WTC11 (cell line): ENCODE results near the gene MAP4K1. TPM values are rescaled to one million over a fixed set of nuclear protein-coding genes. Genes with fewer than 3 reads are reported as not detected.

Source experiments
- ATAC-seq: fragments of 200-7000 bp; cut with Tn5 transposase; 2 replicates; pipeline ENCODE4 v1.10.0; 2021; ENCODE audit warnings: mild to moderate bottlenecking, moderate library complexity
- CTCF ChIA-PET: fragments of 300-600 bp; sonication (Branson Sonifier 250); formaldehyde crosslinking; loops from one replicate; lab custom pipeline; 2021; ENCODE audit warnings: antibody characterized with exemption; lab: Charles Lee
- POLR2A ChIA-PET: fragments of 350-600 bp; sonication (Branson Sonifier 250); formaldehyde crosslinking; loops from one replicate; lab custom pipeline; 2021; ENCODE audit warnings: antibody characterized with exemption; lab: Charles Lee
- DNase-seq: peaks from one replicate; pipeline ENCODE4 v3.0.0; 2021; ENCODE audit warnings: low spot score
- H3K27ac Mint-ChIP-seq: 2 replicates; pipeline ENCODE4 v1.8.0; 2021; ENCODE audit warnings: mixed read lengths
- H3K27me3 Mint-ChIP-seq: 2 replicates; pipeline ENCODE4 v1.8.0; 2021; ENCODE audit warnings: low read depth, mild to moderate bottlenecking, moderate library complexity, mixed read lengths
- H3K36me3 Mint-ChIP-seq: 2 replicates; pipeline ENCODE4 v1.8.0; 2021; ENCODE audit warnings: mixed read lengths
- H3K4me1 Mint-ChIP-seq: 2 replicates; pipeline ENCODE4 v1.8.0; 2022; ENCODE audit warnings: mixed read lengths
- H3K4me3 Mint-ChIP-seq: 2 replicates; pipeline ENCODE4 v1.8.0; 2021; ENCODE audit warnings: mild to moderate bottlenecking, moderate library complexity, mixed read lengths
- H3K9me3 Mint-ChIP-seq: 2 replicates; pipeline ENCODE4 v1.8.0; 2021; ENCODE audit warnings: mixed read lengths
- ATF6 ChIP-seq: sonication (generic); formaldehyde crosslinking; IDR thresholded peaks from 2 replicates; pipeline ENCODE4 v1.8.1; 2023; ENCODE audit warnings: mild to moderate bottlenecking, missing genetic modification reagents
- CDX4 ChIP-seq: fragments of 250-450 bp; sonication (Bioruptor Pico); IDR thresholded peaks from 2 replicates; pipeline ENCODE4 v1.9.0; 2021; ENCODE audit warnings: moderate library complexity, mild to moderate bottlenecking, inconsistent platforms, borderline replicate concordance
- E2F4 ChIP-seq: sonication (generic); formaldehyde crosslinking; IDR thresholded peaks from 2 replicates; pipeline ENCODE4 v1.8.1; 2022; ENCODE audit warnings: low read depth, mild to moderate bottlenecking, moderate library complexity, missing genetic modification reagents, borderline replicate concordance
- FOXP1 ChIP-seq: sonication (generic); formaldehyde crosslinking; IDR thresholded peaks from 2 replicates; pipeline ENCODE4 v1.8.0; 2022; ENCODE audit warnings: missing genetic modification reagents, mild to moderate bottlenecking, moderate library complexity, borderline replicate concordance
- GABPB1 ChIP-seq: sonication (generic); formaldehyde crosslinking; IDR thresholded peaks from 2 replicates; pipeline ENCODE4 v1.8.1; 2023; ENCODE audit warnings: mild to moderate bottlenecking, missing genetic modification reagents
- JAZF1 ChIP-seq: fragments of 250-450 bp; sonication (Bioruptor Pico); IDR thresholded peaks from 2 replicates; pipeline ENCODE4 v1.9.0; 2021; ENCODE audit warnings: moderate library complexity, mild to moderate bottlenecking, inconsistent platforms
- JUN ChIP-seq: sonication (generic); formaldehyde crosslinking; IDR thresholded peaks from 2 replicates; pipeline ENCODE4 v1.8.0; 2023; ENCODE audit warnings: mild to moderate bottlenecking, missing genetic modification reagents
- KAT7 ChIP-seq: sonication (generic); formaldehyde crosslinking; IDR thresholded peaks from 2 replicates; pipeline ENCODE4 v1.8.1; 2023; ENCODE audit warnings: missing genetic modification reagents, mild to moderate bottlenecking, borderline replicate concordance
- MXD4 ChIP-seq: fragments of 250-450 bp; sonication (Bioruptor Pico); IDR thresholded peaks from 2 replicates; pipeline ENCODE4 v1.8.0; 2021; ENCODE audit warnings: mild to moderate bottlenecking, moderate library complexity, borderline replicate concordance
- NFYB ChIP-seq: sonication (generic); formaldehyde crosslinking; conservative IDR thresholded peaks from 2 replicates; pipeline ENCODE4 v1.8.0; 2022; ENCODE audit warnings: low read depth, missing genetic modification reagents
- SP1 ChIP-seq: sonication (generic); formaldehyde crosslinking; conservative IDR thresholded peaks from 2 replicates; pipeline ENCODE4 v1.8.1; 2022; ENCODE audit warnings: missing genetic modification reagents
- TCF7 ChIP-seq: sonication (generic); formaldehyde crosslinking; IDR thresholded peaks from 2 replicates; pipeline ENCODE4 v1.8.0; 2022; ENCODE audit warnings: mild to moderate bottlenecking, low read depth, missing genetic modification reagents, moderate library complexity
- USF2 ChIP-seq: sonication (generic); formaldehyde crosslinking; IDR thresholded peaks from 2 replicates; pipeline ENCODE4 v1.8.1; 2023; ENCODE audit warnings: mild to moderate bottlenecking, missing genetic modification reagents, moderate library complexity
- ZNF121 ChIP-seq: sonication (generic); formaldehyde crosslinking; IDR thresholded peaks from 2 replicates; pipeline ENCODE4 v1.8.0; 2023; ENCODE audit warnings: missing genetic modification reagents
- ZNF532 ChIP-seq: fragments of 250-450 bp; sonication (Bioruptor Pico); IDR thresholded peaks from 2 replicates; pipeline ENCODE4 v1.9.0; 2021; ENCODE audit warnings: mild to moderate bottlenecking, borderline replicate concordance
- total RNA-seq: library from RNA; stranded (reverse); gene quantifications from 3 replicates; pipeline ENCODE4 v1.2.3, GENCODE V29; 2021

MAP4K1 gene
- total RNA-seq, 1 experiment from 2014 or later = 14.0 TPM

- ChIA-PET CTCF (interaction anchor here (0.7 to 7.0 kb wide), 2 partner anchors 15 to 68 kb away, joined by 3 to 101 read pairs; no protein-coding TSS in a partner anchor), POLR2A (interaction anchor here (0.6 to 4.6 kb wide), 4 partner anchors 15 to 101 kb away, joined by 3 to 44 read pairs (median 4); no protein-coding TSS in a partner anchor)
- H3K27ac Mint-ChIP-seq = peak overlapping the region; percentile 94; the same call in 1 of the 2 replicates
- DNase-seq = no peak
- peaks cover 77% of the 10 kb centered on the region for H3K4me1 Mint-ChIP-seq
- no peak for ATAC-seq
- H3K4me3 Mint-ChIP-seq = peak overlapping the region; percentile 94
- H3K36me3 Mint-ChIP-seq = peaks cover 6% of the 10 kb centered on the region
- TF ChIP-seq CDX4 (CRISPR knock-in tag) (no peak), JAZF1 (CRISPR knock-in tag) (no peak), ATF6 (CRISPR knock-in tag) (no peak), MXD4 (CRISPR knock-in tag) (no peak), SP1 (CRISPR knock-in tag) (no peak), JUN (no peak), KAT7 (CRISPR knock-in tag) (no peak), TCF7 (CRISPR knock-in tag) (no peak), USF2 (no peak), E2F4 (CRISPR knock-in tag) (no peak)
- no peaks in the 10 kb centered on the region for H3K9me3 Mint-ChIP-seq
- H3K27me3 Mint-ChIP-seq = no peaks in the 10 kb centered on the region
Observed at GRCh38 chr19:38650911-38651584, 33.3 kb upstream of the MAP4K1 start.

GRCh38 chr19:38650172-38650775 is 32.5 kb upstream of the MAP4K1 start:
- no peak for TF ChIP-seq FOXP1 (CRISPR knock-in tag)
- no peak for TF ChIP-seq ZNF532
- no peak for TF ChIP-seq GABPB1 (CRISPR knock-in tag)
- no peak for TF ChIP-seq NFYB (CRISPR knock-in tag)
- TF ChIP-seq ZNF121 (CRISPR knock-in tag) = no peak
- TF ChIP-seq, all 79 proteins: peak for 0
- POLR2A ChIA-PET = interaction anchor here (0.6 to 4.6 kb wide), 5 partner anchors 12 to 101 kb away, joined by 3 to 44 read pairs (median 4); no protein-coding TSS in a partner anchor
- Mint-ChIP-seq H3K4me1 (peaks cover 73% of the 10 kb centered on the region), H3K4me3 (peak overlapping the region; percentile 94), H3K36me3 (0 out of 2 replicates have a peak, but pooled peaks cover 4% of the 10 kb centered on the region), H3K9me3 (no peaks in the 10 kb centered on the region), H3K27ac (peak overlapping the region; percentile 80), H3K27me3 (no peaks in the 10 kb centered on the region)
- ATAC-seq (no peak), DNase-seq (no peak)
- CTCF ChIA-PET = interaction anchor here (0.7 to 7.0 kb wide), 4 partner anchors 13 to 68 kb away, joined by 3 to 101 read pairs (median 3); no protein-coding TSS in a partner anchor
